Colonic mucosa (tissue), 4 donors: ENCODE data around the gene LHFPL4. TPM values are rescaled to one million over a fixed set of nuclear protein-coding genes. Genes with fewer than 3 reads are reported as not detected.
"Not testable (repeated sequence)": the region's sequence is repeated elsewhere in the genome, so short reads cannot be mapped to it uniquely, and the experiment has no call there.

Source experiments
- DNase-seq: peaks from one replicate; pipeline ENCODE4 v3.0.0-alpha.2; 2020
- H3K27ac ChIP-seq: fragments of 200-600 bp; one replicate; pipeline ENCODE4 v1.8.0; 2021
- H3K27me3 ChIP-seq: fragments of 200-600 bp; one replicate; pipeline ENCODE4 v1.8.0; 2021
- H3K36me3 ChIP-seq: fragments of 200-600 bp; one replicate; pipeline ENCODE4 v1.8.0; 2021
- H3K4me1 ChIP-seq: fragments of 200-600 bp; one replicate; pipeline ENCODE4 v1.8.0; 2021; ENCODE audit warnings: mild to moderate bottlenecking
- H3K4me3 ChIP-seq: fragments of 200-600 bp; one replicate; pipeline ENCODE4 v1.8.0; 2021
- H3K9ac ChIP-seq, 2 donors: one replicate each; pipeline ENCODE4 v1.7.0; 2013; ENCODE audit warnings: control low read depth in 2 of 2, low read depth in 2 of 2, low read length in 2 of 2
- H3K9me3 ChIP-seq: fragments of 200-600 bp; one replicate; pipeline ENCODE4 v1.8.0; 2021
- intact Hi-C: fragments of 100-400 bp; cut with DNase I; formaldehyde crosslinking; loops from one replicate; pipeline ENCODE4 v1.14.1; 2022
- total RNA-seq, 2 donors: library from RNA; stranded (reverse); fragmentation: NEBNext Ultra II Directional in 1 of 2; extraction: Animal tissue kit (Norgen Biotek cat#: 25700) in 1 of 2; gene quantifications; one replicate each; pipeline ENCODE4 v1.2.1, GENCODE V29; 2021
- TF ChIP-seq, protein P1 (sequence below): fragments of 200-600 bp; IDR thresholded peaks from one replicate; pipeline ENCODE4 v1.8.0; 2022; ENCODE audit warnings: antibody characterized with exemption, mild to moderate bottlenecking
- donor health status: healthy.
- donor health status: DM: no; HTN: no; CAD: no.
- donor health status: DM: no; HTN: no; CAD: no.

Gene LHFPL4
- total RNA-seq, 2 donors from 2014 or later, result 0.05 to 1.2 TPM

DNA sequence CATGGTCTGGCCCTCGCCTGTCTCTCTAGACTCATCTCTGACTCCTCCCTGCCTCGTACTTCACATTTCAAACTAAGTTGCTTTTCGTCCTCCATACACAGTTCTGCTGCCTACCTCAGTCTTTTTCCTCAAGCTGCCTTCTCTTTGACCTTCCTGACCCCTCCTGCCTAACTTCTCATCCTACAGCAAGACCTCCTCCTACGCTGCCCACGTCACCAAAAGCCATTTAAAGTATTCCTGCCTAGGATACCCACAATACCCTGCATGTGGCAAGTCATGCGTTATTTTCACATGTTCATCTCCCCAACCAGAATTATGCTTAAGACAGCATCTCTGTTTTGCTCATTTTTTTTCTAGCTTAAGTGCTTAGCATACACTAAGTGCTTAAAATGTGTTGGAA lies 56.7 kb downstream of the LHFPL4 start:
- no peak overlapping the region for H3K9ac ChIP-seq
- TF ChIP-seq, protein P1, sequence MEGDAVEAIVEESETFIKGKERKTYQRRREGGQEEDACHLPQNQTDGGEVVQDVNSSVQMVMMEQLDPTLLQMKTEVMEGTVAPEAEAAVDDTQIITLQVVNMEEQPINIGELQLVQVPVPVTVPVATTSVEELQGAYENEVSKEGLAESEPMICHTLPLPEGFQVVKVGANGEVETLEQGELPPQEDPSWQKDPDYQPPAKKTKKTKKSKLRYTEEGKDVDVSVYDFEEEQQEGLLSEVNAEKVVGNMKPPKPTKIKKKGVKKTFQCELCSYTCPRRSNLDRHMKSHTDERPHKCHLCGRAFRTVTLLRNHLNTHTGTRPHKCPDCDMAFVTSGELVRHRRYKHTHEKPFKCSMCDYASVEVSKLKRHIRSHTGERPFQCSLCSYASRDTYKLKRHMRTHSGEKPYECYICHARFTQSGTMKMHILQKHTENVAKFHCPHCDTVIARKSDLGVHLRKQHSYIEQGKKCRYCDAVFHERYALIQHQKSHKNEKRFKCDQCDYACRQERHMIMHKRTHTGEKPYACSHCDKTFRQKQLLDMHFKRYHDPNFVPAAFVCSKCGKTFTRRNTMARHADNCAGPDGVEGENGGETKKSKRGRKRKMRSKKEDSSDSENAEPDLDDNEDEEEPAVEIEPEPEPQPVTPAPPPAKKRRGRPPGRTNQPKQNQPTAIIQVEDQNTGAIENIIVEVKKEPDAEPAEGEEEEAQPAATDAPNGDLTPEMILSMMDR, result no peak
- no peaks in the 10 kb centered on the region for H3K27me3 ChIP-seq
- H3K27ac ChIP-seq, result no peak overlapping the region
- H3K4me1 ChIP-seq, result no peaks in the 10 kb centered on the region
- DNase-seq, result no peak
- H3K4me3 ChIP-seq, result no peak overlapping the region
- intact Hi-C loops, result no loop called here
- no peaks in the 10 kb centered on the region for H3K9me3 ChIP-seq
- H3K36me3 ChIP-seq, result no peaks in the 10 kb centered on the region

DNA sequence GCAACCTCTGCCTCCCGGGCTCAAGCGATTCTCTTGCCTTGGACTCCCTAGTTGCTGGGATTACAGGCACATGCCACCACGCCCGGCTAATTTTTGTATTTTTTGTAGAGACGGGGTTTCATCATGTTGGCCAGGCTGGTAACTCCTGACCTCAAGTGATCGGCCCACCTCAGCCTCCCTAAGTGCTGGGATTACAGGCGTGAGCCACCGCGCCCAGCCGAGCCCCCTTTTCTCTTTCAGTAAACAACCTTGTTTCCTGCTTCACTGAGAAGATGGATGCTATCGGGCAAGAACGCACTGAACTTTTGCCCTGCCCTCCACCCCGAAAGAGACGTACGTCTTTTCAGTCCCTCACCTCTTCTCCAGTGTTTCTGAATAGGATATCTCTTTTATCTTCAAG lies 59.6 kb downstream of the LHFPL4 start:
- H3K36me3 ChIP-seq, H3K9ac ChIP-seq, intact Hi-C loops, H3K27me3 ChIP-seq, H3K27ac ChIP-seq, H3K4me3 ChIP-seq, H3K9me3 ChIP-seq, DNase-seq, H3K4me1 ChIP-seq: not testable (repeated sequence)

DNA sequence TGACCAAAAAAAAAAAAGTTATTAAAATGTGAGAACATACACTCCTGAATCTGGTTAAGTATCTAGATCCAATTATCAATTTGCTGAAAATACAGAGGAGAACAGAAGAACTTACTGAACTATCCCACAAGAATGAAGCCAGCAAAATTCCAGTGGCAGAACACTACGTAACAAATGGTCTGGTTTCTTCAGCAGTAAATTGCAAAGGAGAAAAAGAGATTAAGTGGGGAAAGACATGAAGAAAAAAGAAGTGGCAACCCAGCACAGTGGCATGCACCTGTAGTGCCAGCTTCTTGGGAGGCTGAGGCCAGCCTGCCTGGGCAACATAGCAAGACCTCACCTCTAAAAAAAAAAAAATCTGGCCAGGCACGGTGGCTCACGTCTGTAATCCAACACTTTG lies 62.1 kb downstream of the LHFPL4 start:
- no peaks in the 10 kb centered on the region for H3K4me1 ChIP-seq
- intact Hi-C loops, result no loop called here
- DNase-seq, result no peak
- no peaks in the 10 kb centered on the region for H3K36me3 ChIP-seq
- H3K9me3 ChIP-seq, result no peaks in the 10 kb centered on the region
- TF ChIP-seq, protein P1, result no peak
- no peak overlapping the region for H3K27ac ChIP-seq
- no peaks in the 10 kb centered on the region for H3K27me3 ChIP-seq
- H3K4me3 ChIP-seq, result no peak overlapping the region
- no peak overlapping the region for H3K9ac ChIP-seq

- Histone ChIP-seq H3K4me1 (no peaks in the 10 kb centered on the region), H3K9ac (no peak overlapping the region), H3K27ac (no peak overlapping the region), H3K27me3 (no peaks in the 10 kb centered on the region), H3K9me3 (no peaks in the 10 kb centered on the region), H3K36me3 (no peaks in the 10 kb centered on the region), H3K4me3 (no peak overlapping the region)
- no peak for DNase-seq
- intact Hi-C loops, result no loop called here
- TF ChIP-seq, protein P1, result no peak
These were observed 68.4 kb downstream of the LHFPL4 start for GRCh38 chr3:9485248-9485647.

DNA sequence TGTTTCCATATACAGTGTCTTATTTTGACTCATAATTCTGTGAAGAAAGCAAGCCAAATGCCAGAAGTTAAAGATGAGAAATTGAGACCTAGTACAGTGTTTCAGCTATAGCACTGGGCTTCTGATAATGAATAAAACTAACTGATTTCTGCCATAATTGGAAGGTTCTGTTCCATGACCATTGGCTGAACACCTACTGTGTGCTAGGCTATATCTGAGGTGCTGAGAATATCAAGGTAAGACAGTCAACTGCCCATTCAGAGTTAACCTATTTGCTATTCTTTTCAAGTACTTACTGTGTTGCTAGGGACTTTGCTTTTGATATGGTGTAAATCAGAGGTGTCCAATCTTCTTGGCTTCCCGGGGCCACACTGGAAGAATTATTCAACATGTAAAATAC lies 73.4 kb downstream of the LHFPL4 start:
- no peaks in the 10 kb centered on the region for H3K4me1 ChIP-seq
- no peaks in the 10 kb centered on the region for H3K9me3 ChIP-seq
- TF ChIP-seq, protein P1, result no peak
- no peak overlapping the region for H3K9ac ChIP-seq
- H3K27ac ChIP-seq, result no peak overlapping the region
- DNase-seq, result no peak
- intact Hi-C loops, result no loop called here
- no peaks in the 10 kb centered on the region for H3K36me3 ChIP-seq
- no peak overlapping the region for H3K4me3 ChIP-seq
- H3K27me3 ChIP-seq, result no peaks in the 10 kb centered on the region

DNA sequence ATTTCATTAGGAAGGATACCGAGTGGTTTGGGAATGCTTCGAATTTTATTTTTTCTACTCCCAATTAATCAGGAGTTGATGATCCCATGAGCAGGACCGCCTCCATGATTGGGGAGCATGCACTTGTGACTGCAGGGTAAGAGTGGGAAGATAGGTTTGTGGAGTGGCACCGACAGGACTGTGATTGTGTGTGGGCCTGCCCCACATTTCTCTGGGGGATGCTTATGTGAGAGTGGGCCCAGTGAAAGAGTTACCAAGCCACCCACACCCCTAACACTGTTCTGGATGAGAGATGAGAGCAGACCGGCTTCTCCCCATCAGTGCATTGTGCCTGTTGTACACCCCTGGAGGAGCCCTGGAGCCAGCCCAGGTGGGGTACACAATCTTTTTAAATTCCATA lies 76.7 kb downstream of the LHFPL4 start:
- H3K4me3 ChIP-seq, result no peak overlapping the region
- H3K27ac ChIP-seq, result no peak overlapping the region
- DNase-seq, result no peak
- no peaks in the 10 kb centered on the region for H3K4me1 ChIP-seq
- no peak overlapping the region for H3K9ac ChIP-seq
- TF ChIP-seq, protein P1, result no peak
- intact Hi-C loops, result no loop called here
- H3K36me3 ChIP-seq, result peaks cover 18% of the 10 kb centered on the region
- H3K27me3 ChIP-seq, result no peaks in the 10 kb centered on the region
- no peaks in the 10 kb centered on the region for H3K9me3 ChIP-seq
